NCI-H774 (cell line): Measurements from ENCODE around the gene SLC9C1.

ENCODE experiments used
- DNase-seq: peaks from one replicate; lab custom pipeline; 2025; lab: John Stamatoyannopoulos, UW

The SLC9C1 gene

GRCh38 chr3:112293368-112294321, at the start of gene SLC9C1:
TSS of gene SLC9C1 (minus strand) at chr3:112294216. CDS start at chr3:112286791, 7,425 bp downstream.
- no peak for DNase-seq

GRCh38 chr3:112341386-112341785, 47.4 kb upstream of the SLC9C1 start:
- no peak for DNase-seq

GRCh38 chr3:112339609-112340008, 45.6 kb upstream of the SLC9C1 start:
- no peak for DNase-seq

GRCh38 chr3:112339134-112339533, 45.1 kb upstream of the SLC9C1 start:
- no peak for DNase-seq

GRCh38 chr3:112338727-112339056, 44.7 kb upstream of the SLC9C1 start:
- no peak for DNase-seq

GRCh38 chr3:112338021-112338726, 44.2 kb upstream of the SLC9C1 start:
- no peak for DNase-seq

GRCh38 chr3:112335434-112335781, 41.4 kb upstream of the SLC9C1 start:
- no peak for DNase-seq

GRCh38 chr3:112334691-112335433, 40.8 kb upstream of the SLC9C1 start:
- no peak for DNase-seq

- no peak for DNase-seq
Observed at GRCh38 chr3:112333381-112334317, 39.6 kb upstream of the SLC9C1 start.

GRCh38 chr3:112333002-112333380, 39.0 kb upstream of the SLC9C1 start, which contains the start of gene CD200:
TSS of gene CD200 (plus strand) at chr3:112333156. CDS start at chr3:112333213, 57 bp downstream.
- DNase-seq: no peak

GRCh38 chr3:112331851-112332250, 37.8 kb upstream of the SLC9C1 start:
- DNase-seq: no peak

- no peak for DNase-seq
Observed at GRCh38 chr3:112327371-112327951, 33.4 kb upstream of the SLC9C1 start.

GRCh38 chr3:112321867-112322652, 28.0 kb upstream of the SLC9C1 start:
- no peak for DNase-seq

GRCh38 chr3:112320691-112321090, 26.7 kb upstream of the SLC9C1 start:
- no peak for DNase-seq

GRCh38 chr3:112319516-112320276, 25.7 kb upstream of the SLC9C1 start:
- DNase-seq: no peak

- no peak for DNase-seq
Observed at GRCh38 chr3:112315791-112316190, 21.8 kb upstream of the SLC9C1 start.

- no peak for DNase-seq
Observed at GRCh38 chr3:112314649-112315048, 20.6 kb upstream of the SLC9C1 start.

GRCh38 chr3:112308151-112308911, 14.3 kb upstream of the SLC9C1 start:
- DNase-seq: peak; percentile 29

- DNase-seq: no peak
Observed at GRCh38 chr3:112307557-112307956, 13.5 kb upstream of the SLC9C1 start.
